Measurements from ENCODE around the gene SLC35F5.
A peak's percentile ranks its signal among the peaks of the same experiment; 100 is the strongest.

SLC35F5 gene

GRCh38 chr2:113755035-113755834 lies 1.2 kb downstream of the SLC35F5 start:
- Histone ChIP-seq H3K4me3 (ENCODE audit: extremely low read depth, insufficient read depth, low read length, poor library complexity, severe bottlenecking) (peak overlapping the region; percentile 88), H3K36me3 (ENCODE audit: control insufficient read depth, insufficient read depth, low read length) (peaks cover 18% of the 10 kb centered on the region), H3K4me1 (ENCODE audit: control insufficient read depth, insufficient read depth, low read length, poor library complexity, severe bottlenecking) (no peaks in the 10 kb centered on the region), H3K9me3 (ENCODE audit: control insufficient read depth, low read length) (no peaks in the 10 kb centered on the region), H3K27ac (ENCODE audit: low read depth, low read length, severe bottlenecking) (no peak overlapping the region)
- 40 to 76% methylated on average over 3 to 6 of the region's 15 CpGs for WGBS, 2 experiments (ENCODE audit: insufficient coverage in 2 of 2)

DNA sequence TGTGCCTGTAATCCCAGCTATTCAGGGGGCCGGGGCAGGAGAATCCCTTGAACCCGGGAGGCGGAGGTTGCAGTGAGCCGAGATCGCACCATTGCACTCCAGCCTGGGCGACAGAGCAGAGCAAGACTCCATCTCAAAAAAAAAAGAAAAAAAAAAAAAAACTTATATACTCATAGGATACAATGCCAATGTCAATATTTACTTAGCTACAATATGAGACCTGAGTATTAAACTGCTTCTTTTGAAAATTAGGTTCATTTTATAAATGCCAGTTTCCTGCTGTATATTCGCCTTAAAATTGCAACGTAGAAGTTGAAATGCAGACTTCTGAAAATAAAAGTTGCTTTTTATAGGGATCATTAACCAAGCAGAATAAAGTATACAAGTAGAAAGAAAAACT lies 2.3 kb downstream of the SLC35F5 start:
- no peak overlapping the region for H3K27ac ChIP-seq (ENCODE audit: low read depth, low read length, severe bottlenecking)
- no peak overlapping the region for H3K4me3 ChIP-seq (ENCODE audit: extremely low read depth, insufficient read depth, low read length, poor library complexity, severe bottlenecking)
- no peaks in the 10 kb centered on the region for H3K4me1 ChIP-seq (ENCODE audit: control insufficient read depth, insufficient read depth, low read length, poor library complexity, severe bottlenecking)
- H3K9me3 ChIP-seq (ENCODE audit: control insufficient read depth, low read length), result no peaks in the 10 kb centered on the region
- no CpG with 5 or more reads among the region's 8 CpGs for WGBS, 2 experiments (ENCODE audit: insufficient coverage in 2 of 2)
- peaks cover 22% of the 10 kb centered on the region for H3K36me3 ChIP-seq (ENCODE audit: control insufficient read depth, insufficient read depth, low read length)

- Histone ChIP-seq H3K4me3 (ENCODE audit: extremely low read depth, insufficient read depth, low read length, poor library complexity, severe bottlenecking) (no peak overlapping the region), H3K27ac (ENCODE audit: low read depth, low read length, severe bottlenecking) (no peak overlapping the region), H3K36me3 (ENCODE audit: control insufficient read depth, insufficient read depth, low read length) (peaks cover 43% of the 10 kb centered on the region), H3K9me3 (ENCODE audit: control insufficient read depth, low read length) (no peaks in the 10 kb centered on the region), H3K4me1 (ENCODE audit: control insufficient read depth, insufficient read depth, low read length, poor library complexity, severe bottlenecking) (no peaks in the 10 kb centered on the region)
- 100% methylated on average over 2 of the region's 4 CpGs for WGBS, 2 experiments (ENCODE audit: insufficient coverage in 2 of 2)
Measured at GRCh38 chr2:113750385-113750784, 6.1 kb downstream of the SLC35F5 start.

GRCh38 chr2:113741091-113741490 lies 15.4 kb downstream of the SLC35F5 start:
- Histone ChIP-seq H3K4me1 (ENCODE audit: control insufficient read depth, insufficient read depth, low read length, poor library complexity, severe bottlenecking) (no peaks in the 10 kb centered on the region), H3K36me3 (ENCODE audit: control insufficient read depth, insufficient read depth, low read length) (peaks cover 52% of the 10 kb centered on the region), H3K4me3 (ENCODE audit: extremely low read depth, insufficient read depth, low read length, poor library complexity, severe bottlenecking) (no peak overlapping the region), H3K9me3 (ENCODE audit: control insufficient read depth, low read length) (no peaks in the 10 kb centered on the region), H3K27ac (ENCODE audit: low read depth, low read length, severe bottlenecking) (no peak overlapping the region)
- WGBS, 2 experiments (ENCODE audit: insufficient coverage in 2 of 2), result 88 to 100% methylated on average over 1 of the region's 1 CpG

DNA sequence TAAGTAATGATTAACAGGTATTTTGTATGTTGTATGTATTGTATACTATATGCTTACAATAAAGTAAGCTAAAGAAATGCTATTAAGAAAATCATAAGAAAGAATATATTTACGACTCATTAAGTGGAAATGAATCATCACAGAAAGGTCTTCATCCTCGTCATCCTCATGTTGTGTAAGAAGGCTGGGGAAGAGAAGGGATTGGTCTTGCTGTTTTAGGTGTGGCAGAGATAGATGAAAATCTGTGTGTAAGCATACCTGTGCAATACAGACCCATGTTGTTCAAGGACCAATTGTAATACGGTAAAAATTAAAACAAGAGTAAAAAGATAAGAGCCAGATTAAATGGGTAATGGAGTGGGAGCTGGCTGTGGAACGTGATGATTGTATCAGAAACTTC lies 16.6 kb downstream of the SLC35F5 start:
- Histone ChIP-seq H3K36me3 (ENCODE audit: control insufficient read depth, insufficient read depth, low read length) (peaks cover 41% of the 10 kb centered on the region), H3K27ac (ENCODE audit: low read depth, low read length, severe bottlenecking) (no peak overlapping the region), H3K4me3 (ENCODE audit: extremely low read depth, insufficient read depth, low read length, poor library complexity, severe bottlenecking) (no peak overlapping the region), H3K9me3 (ENCODE audit: control insufficient read depth, low read length) (no peaks in the 10 kb centered on the region), H3K4me1 (ENCODE audit: control insufficient read depth, insufficient read depth, low read length, poor library complexity, severe bottlenecking) (no peaks in the 10 kb centered on the region)
- WGBS, 2 experiments (ENCODE audit: insufficient coverage in 2 of 2), result 94 to 100% methylated on average over 3 of the region's 4 CpGs

DNA sequence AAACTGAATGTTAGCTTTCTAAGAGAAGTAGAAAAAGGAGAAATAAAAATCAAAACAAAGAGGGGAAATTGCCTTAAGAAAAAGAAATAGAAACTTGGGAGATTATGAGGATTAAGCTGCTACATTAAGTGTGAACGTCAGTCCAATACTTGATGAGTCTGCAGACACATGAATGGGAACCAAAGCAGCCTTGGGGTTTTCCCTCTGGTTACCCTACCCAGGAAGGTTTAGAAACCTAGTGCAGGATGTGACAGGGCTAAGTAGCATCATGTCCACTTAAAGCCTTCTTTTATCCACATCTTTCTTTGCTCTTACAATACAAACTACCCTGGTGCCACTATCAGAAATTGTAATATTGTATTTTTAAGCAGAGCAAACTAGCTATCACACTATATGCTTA lies 22.3 kb downstream of the SLC35F5 start:
- H3K9me3 ChIP-seq (ENCODE audit: control insufficient read depth, low read length), result no peaks in the 10 kb centered on the region
- H3K4me1 ChIP-seq (ENCODE audit: control insufficient read depth, insufficient read depth, low read length, poor library complexity, severe bottlenecking), result no peaks in the 10 kb centered on the region
- H3K4me3 ChIP-seq (ENCODE audit: extremely low read depth, insufficient read depth, low read length, poor library complexity, severe bottlenecking), result no peak overlapping the region
- H3K36me3 ChIP-seq (ENCODE audit: control insufficient read depth, insufficient read depth, low read length), result peaks cover 33% of the 10 kb centered on the region
- H3K27ac ChIP-seq (ENCODE audit: low read depth, low read length, severe bottlenecking), result no peak overlapping the region
- WGBS, 2 experiments (ENCODE audit: insufficient coverage in 2 of 2), result 90 to 100% methylated on average over 1 of the region's 1 CpG

- WGBS, 2 experiments (ENCODE audit: insufficient coverage in 2 of 2), result 88 to 100% methylated on average over 1 to 2 of the region's 3 CpGs
- H3K27ac ChIP-seq (ENCODE audit: low read depth, low read length, severe bottlenecking), result no peak overlapping the region
- H3K36me3 ChIP-seq (ENCODE audit: control insufficient read depth, insufficient read depth, low read length), result peaks cover 37% of the 10 kb centered on the region
- H3K4me1 ChIP-seq (ENCODE audit: control insufficient read depth, insufficient read depth, low read length, poor library complexity, severe bottlenecking), result no peaks in the 10 kb centered on the region
- H3K4me3 ChIP-seq (ENCODE audit: extremely low read depth, insufficient read depth, low read length, poor library complexity, severe bottlenecking), result no peak overlapping the region
- no peaks in the 10 kb centered on the region for H3K9me3 ChIP-seq (ENCODE audit: control insufficient read depth, low read length)
Measured at GRCh38 chr2:113724010-113724409, 32.4 kb downstream of the SLC35F5 start.

- Histone ChIP-seq H3K27ac (ENCODE audit: low read depth, low read length, severe bottlenecking) (no peak overlapping the region), H3K4me3 (ENCODE audit: extremely low read depth, insufficient read depth, low read length, poor library complexity, severe bottlenecking) (no peak overlapping the region), H3K4me1 (ENCODE audit: control insufficient read depth, insufficient read depth, low read length, poor library complexity, severe bottlenecking) (no peaks in the 10 kb centered on the region), H3K9me3 (ENCODE audit: control insufficient read depth, low read length) (no peaks in the 10 kb centered on the region), H3K36me3 (ENCODE audit: control insufficient read depth, insufficient read depth, low read length) (peaks cover 33% of the 10 kb centered on the region)
- 100% methylated on average over 1 of the region's 1 CpG; no CpG with 5 or more reads in 1 of the 2 experiments for WGBS, 2 experiments (ENCODE audit: insufficient coverage in 2 of 2)
Measured at GRCh38 chr2:113723411-113723810, 33.0 kb downstream of the SLC35F5 start.

GRCh38 chr2:113720167-113720566 lies 36.3 kb downstream of the SLC35F5 start:
- Histone ChIP-seq H3K36me3 (ENCODE audit: control insufficient read depth, insufficient read depth, low read length) (peaks cover 34% of the 10 kb centered on the region), H3K4me3 (ENCODE audit: extremely low read depth, insufficient read depth, low read length, poor library complexity, severe bottlenecking) (no peak overlapping the region), H3K4me1 (ENCODE audit: control insufficient read depth, insufficient read depth, low read length, poor library complexity, severe bottlenecking) (no peaks in the 10 kb centered on the region), H3K27ac (ENCODE audit: low read depth, low read length, severe bottlenecking) (no peak overlapping the region), H3K9me3 (ENCODE audit: control insufficient read depth, low read length) (no peaks in the 10 kb centered on the region)
- WGBS, 2 experiments (ENCODE audit: insufficient coverage in 2 of 2), result no CpG with 5 or more reads among the region's 3 CpGs

DNA sequence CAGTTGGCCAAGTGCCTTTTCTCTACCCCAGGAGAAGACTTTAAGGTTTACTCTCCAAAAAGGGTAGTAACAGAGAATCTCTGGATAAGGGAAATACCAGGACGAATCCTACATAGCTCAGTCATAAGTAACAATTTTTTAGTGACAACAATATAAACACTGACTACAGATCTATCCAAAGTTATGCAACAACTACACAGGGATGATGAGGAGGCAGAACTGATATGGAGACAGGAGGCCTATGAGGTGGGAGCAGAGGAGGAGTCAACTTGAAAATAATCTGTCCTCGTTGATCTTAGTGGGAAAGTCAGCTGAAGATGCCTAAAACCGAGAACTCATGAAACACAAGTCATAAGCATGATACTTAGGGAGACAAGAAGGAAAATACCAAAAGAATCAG lies 40.2 kb downstream of the SLC35F5 start:
- H3K4me3 ChIP-seq (ENCODE audit: extremely low read depth, insufficient read depth, low read length, poor library complexity, severe bottlenecking), result no peak overlapping the region
- WGBS, 2 experiments (ENCODE audit: insufficient coverage in 2 of 2), result 88 to 93% methylated on average over 2 of the region's 3 CpGs
- no peaks in the 10 kb centered on the region for H3K9me3 ChIP-seq (ENCODE audit: control insufficient read depth, low read length)
- H3K36me3 ChIP-seq (ENCODE audit: control insufficient read depth, insufficient read depth, low read length), result peaks cover 38% of the 10 kb centered on the region
- no peak overlapping the region for H3K27ac ChIP-seq (ENCODE audit: low read depth, low read length, severe bottlenecking)
- no peaks in the 10 kb centered on the region for H3K4me1 ChIP-seq (ENCODE audit: control insufficient read depth, insufficient read depth, low read length, poor library complexity, severe bottlenecking)

GRCh38 chr2:113712941-113713340 lies 43.5 kb downstream of the SLC35F5 start:
- Histone ChIP-seq H3K36me3 (ENCODE audit: control insufficient read depth, insufficient read depth, low read length) (peaks cover 31% of the 10 kb centered on the region), H3K27ac (ENCODE audit: low read depth, low read length, severe bottlenecking) (no peak overlapping the region), H3K4me1 (ENCODE audit: control insufficient read depth, insufficient read depth, low read length, poor library complexity, severe bottlenecking) (no peaks in the 10 kb centered on the region), H3K9me3 (ENCODE audit: control insufficient read depth, low read length) (no peaks in the 10 kb centered on the region), H3K4me3 (ENCODE audit: extremely low read depth, insufficient read depth, low read length, poor library complexity, severe bottlenecking) (no peak overlapping the region)
- 88% methylated on average over 2 of the region's 2 CpGs; no CpG with 5 or more reads in 1 of the 2 experiments for WGBS, 2 experiments (ENCODE audit: insufficient coverage in 2 of 2)
